MM.1S (cell line): ENCODE results near the gene ABCC3.

Experiments
- EZH2 ChIP-seq: fragments of 300-600 bp; sonication (generic); optimal IDR thresholded peaks from 2 replicates; pipeline ENCODE3; 2017; ENCODE audit warnings: low read depth, mild to moderate bottlenecking, antibody characterized with exemption, low read length, mixed read lengths
- TF ChIP-seq, protein P1 (sequence below): fragments of 300-600 bp; sonication (generic); IDR thresholded peaks from 2 replicates; pipeline ENCODE4 v1.5.1; 2016; ENCODE audit warnings: antibody characterized with exemption, low read length, mixed read lengths

DNA sequence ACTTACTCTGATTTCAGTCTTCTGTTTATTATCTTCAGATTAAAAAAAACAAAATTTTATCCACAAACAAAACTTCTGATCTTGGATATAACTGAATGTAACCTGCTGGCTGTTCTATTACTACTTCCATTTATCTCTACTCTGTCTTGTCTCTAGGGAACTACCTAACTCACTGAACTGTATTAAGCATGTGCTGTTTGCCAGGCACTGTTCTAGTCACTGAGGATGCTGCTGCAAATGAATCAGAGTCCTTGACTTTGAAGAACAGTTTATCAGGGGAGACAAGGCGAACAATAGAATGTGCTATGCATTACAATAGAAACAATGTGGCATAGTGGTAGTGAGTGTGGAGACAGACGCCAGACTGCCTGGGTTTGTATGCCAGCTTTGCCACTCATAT lies 75.3 kb downstream of the ABCC3 start:
- TF ChIP-seq, protein P1, sequence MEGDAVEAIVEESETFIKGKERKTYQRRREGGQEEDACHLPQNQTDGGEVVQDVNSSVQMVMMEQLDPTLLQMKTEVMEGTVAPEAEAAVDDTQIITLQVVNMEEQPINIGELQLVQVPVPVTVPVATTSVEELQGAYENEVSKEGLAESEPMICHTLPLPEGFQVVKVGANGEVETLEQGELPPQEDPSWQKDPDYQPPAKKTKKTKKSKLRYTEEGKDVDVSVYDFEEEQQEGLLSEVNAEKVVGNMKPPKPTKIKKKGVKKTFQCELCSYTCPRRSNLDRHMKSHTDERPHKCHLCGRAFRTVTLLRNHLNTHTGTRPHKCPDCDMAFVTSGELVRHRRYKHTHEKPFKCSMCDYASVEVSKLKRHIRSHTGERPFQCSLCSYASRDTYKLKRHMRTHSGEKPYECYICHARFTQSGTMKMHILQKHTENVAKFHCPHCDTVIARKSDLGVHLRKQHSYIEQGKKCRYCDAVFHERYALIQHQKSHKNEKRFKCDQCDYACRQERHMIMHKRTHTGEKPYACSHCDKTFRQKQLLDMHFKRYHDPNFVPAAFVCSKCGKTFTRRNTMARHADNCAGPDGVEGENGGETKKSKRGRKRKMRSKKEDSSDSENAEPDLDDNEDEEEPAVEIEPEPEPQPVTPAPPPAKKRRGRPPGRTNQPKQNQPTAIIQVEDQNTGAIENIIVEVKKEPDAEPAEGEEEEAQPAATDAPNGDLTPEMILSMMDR, result no peak
- TF ChIP-seq EZH2, result no peak
